HepG2 (cell line): ENCODE data around the gene TLE7. TPM values are rescaled to one million over a fixed set of nuclear protein-coding genes. Genes with fewer than 3 reads are reported as not detected.
A peak's percentile ranks its signal among the peaks of the same experiment; 100 is the strongest.

Source experiments
- GATAD1 ChIP-seq: IDR thresholded peaks from 2 replicates; pipeline ENCODE4 v1.6.1; 2016; ENCODE audit warnings: missing genetic modification reagents, missing compliant biosample characterization
- KDM4B ChIP-seq: sonication (generic); formaldehyde crosslinking; IDR thresholded peaks from 2 replicates; pipeline ENCODE4 v1.4.0; 2020; ENCODE audit warnings: missing genetic modification reagents
- KMT2A ChIP-seq: sonication (generic); formaldehyde crosslinking; IDR thresholded peaks from 2 replicates; pipeline ENCODE4 v1.4.0; 2020; ENCODE audit warnings: missing genetic modification reagents
- MIER2 ChIP-seq: IDR thresholded peaks from 2 replicates; pipeline ENCODE4 v1.6.1; 2016; ENCODE audit warnings: missing biosample characterization, missing genetic modification reagents
- MXD4 ChIP-seq: IDR thresholded peaks from 2 replicates; pipeline ENCODE4 v1.6.1; 2016; ENCODE audit warnings: mild to moderate bottlenecking, missing biosample characterization, missing genetic modification reagents
- NFATC3 ChIP-seq: sonication (generic); formaldehyde crosslinking; IDR thresholded peaks from 2 replicates; pipeline ENCODE4 v1.5.1; 2020; ENCODE audit warnings: mild to moderate bottlenecking, missing genetic modification reagents
- RARA ChIP-seq: IDR thresholded peaks from 2 replicates; pipeline ENCODE4 v1.6.1; 2016; ENCODE audit warnings: missing genetic modification reagents, missing compliant biosample characterization
- SMC3 ChIP-seq: IDR thresholded peaks from 2 replicates; pipeline ENCODE4 v1.6.1; 2011; ENCODE audit warnings: low read length, improper control_type of control experiment
- SRY ChIP-seq: sonication (generic); formaldehyde crosslinking; IDR thresholded peaks from 2 replicates; pipeline ENCODE4 v1.8.0; 2022; ENCODE audit warnings: mild to moderate bottlenecking, missing genetic modification reagents
- XRCC5 ChIP-seq: fragments of 200-400 bp; formaldehyde crosslinking; optimal IDR thresholded peaks from 2 replicates; pipeline ENCODE3; 2017; ENCODE audit warnings: mild to moderate bottlenecking, low read length
- ZBTB7B ChIP-seq: sonication (generic); formaldehyde crosslinking; IDR thresholded peaks from 2 replicates; pipeline ENCODE4 v1.4.0; 2020; ENCODE audit warnings: missing genetic modification reagents
- ZKSCAN5 ChIP-seq: sonication (generic); formaldehyde crosslinking; IDR thresholded peaks from 2 replicates; pipeline ENCODE4 v1.5.1; 2020; ENCODE audit warnings: mild to moderate bottlenecking, missing genetic modification reagents
- ZNF224 ChIP-seq: sonication (generic); formaldehyde crosslinking; IDR thresholded peaks from 2 replicates; pipeline ENCODE4 v1.5.0; 2020; ENCODE audit warnings: mild to moderate bottlenecking, missing genetic modification reagents
- ZNF3 ChIP-seq: IDR thresholded peaks from 2 replicates; pipeline ENCODE4 v1.7.0; 2017; ENCODE audit warnings: inconsistent platforms
- ZNF501 ChIP-seq: sonication (generic); formaldehyde crosslinking; IDR thresholded peaks from 2 replicates; pipeline ENCODE4 v1.5.1; 2020; ENCODE audit warnings: mild to moderate bottlenecking, moderate library complexity, missing genetic modification reagents
- ZNF781 ChIP-seq: sonication (generic); formaldehyde crosslinking; IDR thresholded peaks from 2 replicates; pipeline ENCODE4 v1.5.1; 2020; ENCODE audit warnings: borderline replicate concordance, mild to moderate bottlenecking, missing genetic modification reagents; ENCODE audit errors: not compliant biosample characterization
- ZNF891 ChIP-seq: sonication (generic); formaldehyde crosslinking; IDR thresholded peaks from 2 replicates; pipeline ENCODE4 v1.5.0; 2020; ENCODE audit warnings: mild to moderate bottlenecking, missing genetic modification reagents
- polyA plus RNA-seq, 8 experiments: library from polyadenylated mRNA; depleted of rRNA in 3 of 8; stranded (reverse) in 7 of 8; unstranded in 1 of 8; fragments of >200 nt; fragmentation: Illumina TruSeq in 4 of 8; extraction: Trizol in 4 of 8; gene quantifications; 2 replicates each; pipeline versions ENCODE4 v1.2.1 to v1.2.3, GENCODE V29; 2011 to 2016; ENCODE audit warnings: low read depth in 4 of 8, missing spikeins in 1 of 8, mixed read lengths in 1 of 8; ENCODE audit not compliant: insufficient read depth in 1 of 8
- total RNA-seq, 5 experiments: library from RNA; depleted of rRNA; stranded (reverse); fragments of >200 nt; fragmentation: Illumina TruSeq; extraction: Trizol; gene quantifications; 2 replicates each; pipeline ENCODE4 v1.2.3, GENCODE V29; 2016; ENCODE audit warnings: low read depth in 1 of 5
- TF ChIP-seq, protein P1 (sequence below): sonication (generic); formaldehyde crosslinking; IDR thresholded peaks from 2 replicates; pipeline ENCODE4 v1.5.0; 2020; ENCODE audit warnings: mild to moderate bottlenecking, missing genetic modification reagents
- TF ChIP-seq, protein P2 (sequence below), 2 experiments: sonication (generic) in 1 of 2; formaldehyde crosslinking in 1 of 2; IDR thresholded peaks; 2 replicates each; pipeline versions ENCODE4 v1.4.0 to v1.6.1; 2018 to 2020; ENCODE audit warnings: missing genetic modification reagents in 2 of 2, borderline replicate concordance in 1 of 2, low read depth in 1 of 2, mild to moderate bottlenecking in 1 of 2, missing biosample characterization in 1 of 2
- TF ChIP-seq, protein P3 (sequence below): sonication (generic); formaldehyde crosslinking; IDR thresholded peaks from 2 replicates; pipeline ENCODE4 v1.5.1; 2020; ENCODE audit warnings: missing genetic modification reagents, mild to moderate bottlenecking, borderline replicate concordance
- TF ChIP-seq, protein P4 (sequence below): IDR thresholded peaks from 2 replicates; pipeline ENCODE4 v1.6.1; 2016; ENCODE audit warnings: missing compliant biosample characterization, missing genetic modification reagents, borderline replicate concordance

The TLE7 gene
- total and polyA plus RNA-seq, 2 of the 13 experiments (the other 11 are each of a cell fraction or from before 2014, with no cell fraction given), result not detected

DNA sequence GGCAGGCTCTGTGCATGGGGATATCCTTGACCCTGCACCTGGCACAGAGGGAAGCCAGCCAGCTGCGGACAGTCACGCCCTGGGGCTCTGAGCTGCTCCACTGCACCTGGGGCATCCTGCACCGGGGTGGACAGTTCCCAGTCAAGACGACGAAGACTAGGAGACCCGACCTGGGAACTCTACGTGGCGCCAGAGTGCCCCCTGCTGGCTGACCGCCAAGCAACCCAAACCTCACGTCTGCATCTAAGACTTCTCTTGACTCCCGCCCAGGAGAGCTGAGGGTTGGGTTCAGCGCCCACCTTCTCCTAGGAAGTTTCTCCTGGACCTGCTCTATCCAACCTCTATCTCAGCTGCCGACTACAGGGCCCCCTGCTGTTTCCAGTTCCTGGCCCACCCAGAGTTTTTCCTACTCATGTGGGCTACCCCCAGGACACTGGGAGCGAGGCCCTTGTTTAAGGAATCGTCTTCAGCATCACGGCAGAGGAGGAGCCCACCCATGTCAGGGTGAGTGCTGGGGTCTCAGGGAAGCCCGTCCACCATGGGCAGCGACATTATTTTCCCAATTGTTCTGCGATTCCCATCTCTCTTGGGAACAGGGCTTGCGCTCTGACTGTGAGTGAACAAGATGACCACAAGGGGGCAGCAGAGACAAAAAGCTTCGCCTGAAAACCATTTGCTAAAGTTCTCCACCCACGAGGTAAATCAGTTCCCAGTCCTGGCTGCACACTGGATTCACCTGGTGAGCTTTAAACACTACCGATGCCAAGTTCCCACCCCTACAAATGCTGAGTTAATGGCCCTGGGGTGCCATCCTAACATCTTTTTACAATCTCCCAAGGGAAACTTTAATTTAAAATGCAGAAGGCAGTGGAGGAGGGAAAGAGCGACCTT is 29.3 kb downstream of the TLE7 start (continued):
- 0 out of 2 replicates have a peak, but pooled peaks have one; percentile 40 for TF ChIP-seq ZNF224 (CRISPR knock-in tag)
- TF ChIP-seq ZNF501 (CRISPR knock-in tag), result peak; percentile 49; the same call in 1 of the 2 replicates
- TF ChIP-seq, protein P1, sequence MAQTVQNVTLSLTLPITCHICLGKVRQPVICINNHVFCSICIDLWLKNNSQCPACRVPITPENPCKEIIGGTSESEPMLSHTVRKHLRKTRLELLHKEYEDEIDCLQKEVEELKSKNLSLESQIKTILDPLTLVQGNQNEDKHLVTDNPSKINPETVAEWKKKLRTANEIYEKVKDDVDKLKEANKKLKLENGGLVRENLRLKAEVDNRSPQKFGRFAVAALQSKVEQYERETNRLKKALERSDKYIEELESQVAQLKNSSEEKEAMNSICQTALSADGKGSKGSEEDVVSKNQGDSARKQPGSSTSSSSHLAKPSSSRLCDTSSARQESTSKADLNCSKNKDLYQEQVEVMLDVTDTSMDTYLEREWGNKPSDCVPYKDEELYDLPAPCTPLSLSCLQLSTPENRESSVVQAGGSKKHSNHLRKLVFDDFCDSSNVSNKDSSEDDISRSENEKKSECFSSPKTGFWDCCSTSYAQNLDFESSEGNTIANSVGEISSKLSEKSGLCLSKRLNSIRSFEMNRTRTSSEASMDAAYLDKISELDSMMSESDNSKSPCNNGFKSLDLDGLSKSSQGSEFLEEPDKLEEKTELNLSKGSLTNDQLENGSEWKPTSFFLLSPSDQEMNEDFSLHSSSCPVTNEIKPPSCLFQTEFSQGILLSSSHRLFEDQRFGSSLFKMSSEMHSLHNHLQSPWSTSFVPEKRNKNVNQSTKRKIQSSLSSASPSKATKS (CRISPR knock-in tag), result no peak
- TF ChIP-seq ZNF891 (CRISPR knock-in tag), result peak; percentile 82; the same call in 1 of the 2 replicates
- no peak for TF ChIP-seq KMT2A
- TF ChIP-seq GATAD1 (CRISPR knock-in tag), result 0 out of 2 replicates have a peak, but pooled peaks have one; percentile 9
- TF ChIP-seq MXD4 (CRISPR knock-in tag), result 0 out of 2 replicates have a peak, but pooled peaks have one; percentile 33
- TF ChIP-seq SMC3, result peak; percentile 94
- TF ChIP-seq, protein P2, sequence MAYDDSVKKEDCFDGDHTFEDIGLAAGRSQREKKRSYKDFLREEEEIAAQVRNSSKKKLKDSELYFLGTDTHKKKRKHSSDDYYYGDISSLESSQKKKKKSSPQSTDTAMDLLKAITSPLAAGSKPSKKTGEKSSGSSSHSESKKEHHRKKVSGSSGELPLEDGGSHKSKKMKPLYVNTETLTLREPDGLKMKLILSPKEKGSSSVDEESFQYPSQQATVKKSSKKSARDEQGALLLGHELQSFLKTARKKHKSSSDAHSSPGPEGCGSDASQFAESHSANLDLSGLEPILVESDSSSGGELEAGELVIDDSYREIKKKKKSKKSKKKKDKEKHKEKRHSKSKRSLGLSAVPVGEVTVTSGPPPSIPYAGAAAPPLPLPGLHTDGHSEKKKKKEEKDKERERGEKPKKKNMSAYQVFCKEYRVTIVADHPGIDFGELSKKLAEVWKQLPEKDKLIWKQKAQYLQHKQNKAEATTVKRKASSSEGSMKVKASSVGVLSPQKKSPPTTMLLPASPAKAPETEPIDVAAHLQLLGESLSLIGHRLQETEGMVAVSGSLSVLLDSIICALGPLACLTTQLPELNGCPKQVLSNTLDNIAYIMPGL (CRISPR knock-in tag; IDR thresholded peaks at IDR 0.05; ENCODE audit: borderline replicate concordance in 1 of 2, low read depth in 1 of 2), result peak; percentile 59 to 74; a peak in 2 of 4 replicates
- TF ChIP-seq RARA, result no peak
- peak; percentile 59 for TF ChIP-seq XRCC5
- TF ChIP-seq, protein P3, sequence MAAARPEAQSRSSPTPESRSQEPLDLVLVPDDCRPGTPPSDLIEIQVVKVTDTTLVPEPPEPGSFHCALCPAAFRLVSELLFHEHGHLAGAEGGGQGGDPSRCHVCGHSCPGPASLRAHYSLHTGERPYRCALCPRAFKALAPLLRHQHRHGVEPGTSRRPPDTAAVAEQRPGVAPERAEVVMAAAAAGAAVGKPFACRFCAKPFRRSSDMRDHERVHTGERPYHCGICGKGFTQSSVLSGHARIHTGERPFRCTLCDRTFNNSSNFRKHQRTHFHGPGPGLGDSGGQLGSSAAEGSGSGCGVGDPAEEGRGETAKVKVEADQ (CRISPR knock-in tag), result 0 out of 2 replicates have a peak, but pooled peaks have one; percentile 23
- TF ChIP-seq, protein P4, sequence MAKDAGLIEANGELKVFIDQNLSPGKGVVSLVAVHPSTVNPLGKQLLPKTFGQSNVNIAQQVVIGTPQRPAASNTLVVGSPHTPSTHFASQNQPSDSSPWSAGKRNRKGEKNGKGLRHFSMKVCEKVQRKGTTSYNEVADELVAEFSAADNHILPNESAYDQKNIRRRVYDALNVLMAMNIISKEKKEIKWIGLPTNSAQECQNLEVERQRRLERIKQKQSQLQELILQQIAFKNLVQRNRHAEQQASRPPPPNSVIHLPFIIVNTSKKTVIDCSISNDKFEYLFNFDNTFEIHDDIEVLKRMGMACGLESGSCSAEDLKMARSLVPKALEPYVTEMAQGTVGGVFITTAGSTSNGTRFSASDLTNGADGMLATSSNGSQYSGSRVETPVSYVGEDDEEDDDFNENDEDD, result no peak
- TF ChIP-seq NFATC3 (CRISPR knock-in tag), result 0 out of 2 replicates have a peak, but pooled peaks have one; percentile 28
- no peak for TF ChIP-seq MIER2 (CRISPR knock-in tag)
- TF ChIP-seq ZNF3 (CRISPR knock-in tag), result no peak
- 0 out of 2 replicates have a peak, but pooled peaks have one; percentile 12 for TF ChIP-seq KDM4B
- 0 out of 2 replicates have a peak, but pooled peaks have one; percentile 37 for TF ChIP-seq SRY (CRISPR knock-in tag)
- 0 out of 2 replicates have a peak, but pooled peaks have one; percentile 19 for TF ChIP-seq ZBTB7B
- TF ChIP-seq ZKSCAN5 (CRISPR knock-in tag), result 0 out of 2 replicates have a peak, but pooled peaks have one; percentile 27
- TF ChIP-seq ZNF781 (CRISPR knock-in tag), result peak; percentile 84
